Ovary (tissue), 9 donors: ENCODE measurements around the gene MLPH. TPM values are rescaled to one million over a fixed set of nuclear protein-coding genes. Genes with fewer than 3 reads are reported as not detected.

Experiments used
- DNase-seq, 5 donors: peaks; one replicate each; pipeline ENCODE4 v3.0.0-alpha.2; 2019 to 2020
- H3K27ac ChIP-seq, 2 donors: fragments of 200-600 bp; one replicate each; pipeline versions ENCODE4 v1.5.1 to v1.8.0; 2019 to 2022
- H3K27me3 ChIP-seq: fragments of 200-600 bp; one replicate; pipeline ENCODE4 v1.8.0; 2022
- H3K36me3 ChIP-seq: fragments of 200-600 bp; sonication (generic); one replicate; pipeline ENCODE4 v1.5.1; 2019
- H3K4me1 ChIP-seq: one replicate; pipeline ENCODE4 v1.8.1; 2013; ENCODE audit warnings: mild to moderate bottlenecking, moderate library complexity; ENCODE audit not compliant: insufficient read depth
- H3K4me3 ChIP-seq: fragments of 200-600 bp; sonication (generic); one replicate; pipeline ENCODE4 v1.5.1; 2017
- H3K9me3 ChIP-seq, 2 donors: fragments of 200-600 bp in 1 of 2; sonication (generic) in 1 of 2; one replicate each; pipeline versions ENCODE4 v1.5.1 to v1.8.1; 2013 to 2019; ENCODE audit warnings: mild to moderate bottlenecking in 1 of 2, moderate library complexity in 1 of 2
- CTCF ChIP-seq, 3 donors: fragments of 450-650 bp in 2 of 3; fragments of 200-600 bp in 1 of 3; IDR thresholded peaks; one replicate each; pipeline versions ENCODE4 v1.5.1 to v1.8.0; 2016 to 2022; ENCODE audit warnings: antibody characterized with exemption in 3 of 3, mild to moderate bottlenecking in 1 of 3
- EP300 ChIP-seq: sonication (generic); formaldehyde crosslinking; IDR thresholded peaks from one replicate; pipeline ENCODE4 v1.6.1; 2017; ENCODE audit warnings: antibody characterized with exemption
- POLR2A ChIP-seq: fragments of 450-650 bp; IDR thresholded peaks from one replicate; pipeline ENCODE4 v1.6.1; 2017; ENCODE audit warnings: antibody characterized with exemption, mild to moderate bottlenecking, moderate library complexity
- WGBS, 3 donors: extraction: QIAGEN DNeasy Blood & Tissue Kit in 1 of 3; methylation state at CpG; one replicate each; pipeline versions ENCODE4 v1.1.5 to v1.1.7; 2013 to 2017; 5-methylcytosine and 5-hydroxymethylcytosine counted together
- intact Hi-C, 4 donors: fragments of 100-400 bp; cut with DNase I; formaldehyde crosslinking; loops; one replicate each; pipeline versions ENCODE4 v1.11.0 to v1.15.1; 2022 to 2023
- polyA plus RNA-seq, 2 donors: library from polyadenylated mRNA; stranded (reverse); fragments of 200-250 nt in 1 of 2; fragments of 350-450 nt in 1 of 2; fragmentation: Illumina TruSeq in 1 of 2; extraction: RNeasy Lipid Tissue Mini Kit (QIAGEN cat#74804) in 1 of 2; gene quantifications; one replicate each; pipeline ENCODE4 v1.2.3, GENCODE V29; 2013 to 2014
- total RNA-seq, 7 donors: library from RNA; depleted of rRNA in 2 of 7; stranded (reverse); fragments of >200 nt in 2 of 7; fragmentation: NEBNext Ultra II Directional in 3 of 7; extraction: Animal tissue kit (Norgen Biotek cat#: 25700) in 3 of 7; gene quantifications; one replicate each; pipeline versions ENCODE4 v1.1.0 to v1.2.4, GENCODE V29; 2016 to 2023
- donor health status: DM: no; HTN: no; CAD: no; lungs with moderate emphysema.
- donor health status: DM: no; HTN: no; CAD: no.
- donor health status: Bipolar disorder and iron deficiency.
- donor health status: DM: yes; HTN: yes; CAD: no.
- donor health status: DM: no; HTN: no; CAD: no.
- donor health status: DM: yes; HTN: yes; CAD: no.

Gene MLPH
- total and polyA plus RNA-seq, 9 donors, result 7.8 to 67.5 (median 23.3) TPM

GRCh38 chr2:237533668-237534161 is 46.7 kb downstream of the MLPH start:
- Histone ChIP-seq H3K9me3 (no peaks in the 10 kb centered on the region), H3K27ac (no peak overlapping the region), H3K4me3 (no peak overlapping the region), H3K36me3 (no peaks in the 10 kb centered on the region), H3K27me3 (no peaks in the 10 kb centered on the region), H3K4me1 (no peaks in the 10 kb centered on the region)
- WGBS, 3 donors, result 90 to 96% (median 90%) methylated on average over 7 of the region's 7 CpGs
- DNase-seq, result no peak
- intact Hi-C loops, result no loop called here
- TF ChIP-seq CTCF (IDR thresholded peaks at IDR 0.05) (no peak), EP300 (no peak), POLR2A (no peak)

GRCh38 chr2:237534380-237534779 is 47.3 kb downstream of the MLPH start:
- Histone ChIP-seq H3K27ac (no peak overlapping the region), H3K27me3 (no peaks in the 10 kb centered on the region), H3K4me3 (no peak overlapping the region), H3K9me3 (no peaks in the 10 kb centered on the region), H3K4me1 (peaks cover under 1% of the 10 kb centered on the region), H3K36me3 (no peaks in the 10 kb centered on the region)
- 96 to 100% (median 97%) methylated on average over 1 of the region's 1 CpG for WGBS, 3 donors
- TF ChIP-seq POLR2A, result no peak
- no peak for TF ChIP-seq EP300
- no peak for TF ChIP-seq CTCF (IDR thresholded peaks at IDR 0.05)
- no peak for DNase-seq
- intact Hi-C loops, result no loop called here

- Histone ChIP-seq H3K27ac (no peak overlapping the region), H3K9me3 (no peaks in the 10 kb centered on the region), H3K4me1 (peaks cover 11% of the 10 kb centered on the region), H3K4me3 (no peak overlapping the region), H3K36me3 (no peaks in the 10 kb centered on the region), H3K27me3 (no peaks in the 10 kb centered on the region)
- no peak for DNase-seq
- intact Hi-C loops, result no loop called here
- WGBS, 3 donors, result 91 to 94% (median 92%) methylated on average over 8 of the region's 8 CpGs
- TF ChIP-seq CTCF (IDR thresholded peaks at IDR 0.05) (no peak), EP300 (no peak), POLR2A (no peak)
Observed at GRCh38 chr2:237535385-237536082, 48.5 kb downstream of the MLPH start.

- Histone ChIP-seq H3K4me3 (no peak overlapping the region), H3K36me3 (no peaks in the 10 kb centered on the region), H3K4me1 (peaks cover 16% of the 10 kb centered on the region), H3K27me3 (no peaks in the 10 kb centered on the region), H3K9me3 (no peaks in the 10 kb centered on the region), H3K27ac (no peak overlapping the region)
- DNase-seq, result no peak
- 92 to 94% (median 94%) methylated on average over 5 of the region's 5 CpGs for WGBS, 3 donors
- intact Hi-C loops, result no loop called here
- TF ChIP-seq CTCF (IDR thresholded peaks at IDR 0.05) (no peak), EP300 (no peak), POLR2A (no peak)
Observed at GRCh38 chr2:237536083-237536415, 49.0 kb downstream of the MLPH start.
